ENCODE data around the gene SULT4A1.

DNA sequence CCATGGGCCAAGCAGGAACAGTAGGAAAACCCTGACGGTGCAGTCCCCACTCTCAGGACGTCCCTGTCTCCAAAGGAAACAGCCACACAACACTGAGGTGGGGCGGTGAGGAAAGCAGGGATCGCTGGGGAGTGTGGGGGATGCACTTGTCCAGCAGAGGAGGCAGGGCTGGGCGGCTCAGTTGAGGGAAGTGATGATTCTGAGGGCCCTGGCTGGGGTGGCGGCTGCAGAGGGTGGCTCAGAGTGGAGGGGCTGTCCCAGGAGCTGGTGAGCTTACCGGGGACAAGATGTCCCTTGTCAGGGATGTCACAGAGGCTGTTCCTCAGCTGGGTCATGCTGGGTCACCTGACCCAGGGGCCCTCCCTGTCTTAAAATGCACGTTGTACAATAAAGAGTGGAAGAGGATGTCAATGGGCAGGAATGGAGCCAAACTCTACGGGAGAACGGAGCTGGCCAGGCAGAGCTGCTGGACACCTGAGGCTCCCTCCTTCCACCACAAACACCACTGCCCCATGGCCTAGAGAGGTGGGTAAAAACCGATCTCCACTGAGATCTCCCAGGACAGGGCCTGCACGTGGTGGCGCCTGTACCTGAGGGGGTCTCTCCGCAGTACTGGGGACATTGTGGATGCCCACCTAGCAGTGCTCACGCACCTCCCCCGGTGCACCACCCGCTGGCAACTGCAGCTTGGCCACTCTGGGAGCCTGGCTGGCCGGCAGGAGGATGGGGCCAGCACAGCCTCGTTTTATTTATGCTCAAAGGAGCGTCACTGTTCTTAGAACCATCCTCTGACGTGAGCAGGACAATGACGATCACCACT, 40.5 kb downstream of the SULT4A1 start:
- TF ChIP-seq, protein P1, sequence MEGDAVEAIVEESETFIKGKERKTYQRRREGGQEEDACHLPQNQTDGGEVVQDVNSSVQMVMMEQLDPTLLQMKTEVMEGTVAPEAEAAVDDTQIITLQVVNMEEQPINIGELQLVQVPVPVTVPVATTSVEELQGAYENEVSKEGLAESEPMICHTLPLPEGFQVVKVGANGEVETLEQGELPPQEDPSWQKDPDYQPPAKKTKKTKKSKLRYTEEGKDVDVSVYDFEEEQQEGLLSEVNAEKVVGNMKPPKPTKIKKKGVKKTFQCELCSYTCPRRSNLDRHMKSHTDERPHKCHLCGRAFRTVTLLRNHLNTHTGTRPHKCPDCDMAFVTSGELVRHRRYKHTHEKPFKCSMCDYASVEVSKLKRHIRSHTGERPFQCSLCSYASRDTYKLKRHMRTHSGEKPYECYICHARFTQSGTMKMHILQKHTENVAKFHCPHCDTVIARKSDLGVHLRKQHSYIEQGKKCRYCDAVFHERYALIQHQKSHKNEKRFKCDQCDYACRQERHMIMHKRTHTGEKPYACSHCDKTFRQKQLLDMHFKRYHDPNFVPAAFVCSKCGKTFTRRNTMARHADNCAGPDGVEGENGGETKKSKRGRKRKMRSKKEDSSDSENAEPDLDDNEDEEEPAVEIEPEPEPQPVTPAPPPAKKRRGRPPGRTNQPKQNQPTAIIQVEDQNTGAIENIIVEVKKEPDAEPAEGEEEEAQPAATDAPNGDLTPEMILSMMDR (conservative IDR thresholded peaks at IDR 0.05; ENCODE audit: low read depth, low read length), result no peak
- TF ChIP-seq CEBPB (IDR thresholded peaks at IDR 0.05; ENCODE audit: low read depth, low read length), result no peak
